DMS 273 treated with DMSO at 0.1 percent for 48 hours (cell line): ENCODE results near the gene GADD45GIP1.
"Not testable (repeated sequence)": the region's sequence is repeated elsewhere in the genome, so short reads cannot be mapped to it uniquely, and the experiment has no call there.

Experiments used
- DNase-seq: peaks from one replicate; lab custom pipeline; 2025; lab: John Stamatoyannopoulos, UW

Gene GADD45GIP1

DNA sequence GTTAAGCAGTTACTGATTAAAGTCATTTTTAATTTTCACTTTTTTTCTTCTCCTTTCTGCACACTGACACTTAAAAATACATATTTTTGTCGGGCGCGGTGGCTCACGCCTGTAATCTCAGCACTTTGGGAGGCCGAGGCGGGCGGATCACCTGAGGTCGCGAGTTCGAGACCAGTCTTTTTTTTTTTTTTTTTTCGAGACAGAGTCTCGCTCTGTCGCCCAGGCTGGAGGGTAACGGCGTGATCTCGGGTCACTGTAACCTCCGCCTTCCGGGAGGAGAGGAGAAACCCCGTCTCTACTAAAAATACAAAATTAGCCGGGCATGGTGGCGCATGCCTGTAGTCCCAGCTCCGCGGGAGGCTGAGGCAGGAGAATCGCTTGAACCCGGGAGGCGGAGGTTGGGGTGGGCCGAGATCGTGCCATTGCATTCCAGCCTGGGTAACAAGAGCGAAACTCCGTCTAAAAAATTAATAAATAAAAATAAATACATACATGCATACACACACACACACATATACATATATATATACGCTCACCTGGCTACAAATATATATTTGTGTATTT lies 448 bp upstream of the GADD45GIP1 start:
- not testable (repeated sequence) for DNase-seq

- DNase-seq, result no peak
Measured at GRCh38 chr19:12955996-12956395, 1.0 kb downstream of the GADD45GIP1 start.

GRCh38 chr19:12955575-12955974 lies 1.4 kb downstream of the GADD45GIP1 start:
- DNase-seq, result not testable (repeated sequence)

GRCh38 chr19:12954612-12954962 lies 2.4 kb downstream of the GADD45GIP1 start:
- no peak for DNase-seq

DNA sequence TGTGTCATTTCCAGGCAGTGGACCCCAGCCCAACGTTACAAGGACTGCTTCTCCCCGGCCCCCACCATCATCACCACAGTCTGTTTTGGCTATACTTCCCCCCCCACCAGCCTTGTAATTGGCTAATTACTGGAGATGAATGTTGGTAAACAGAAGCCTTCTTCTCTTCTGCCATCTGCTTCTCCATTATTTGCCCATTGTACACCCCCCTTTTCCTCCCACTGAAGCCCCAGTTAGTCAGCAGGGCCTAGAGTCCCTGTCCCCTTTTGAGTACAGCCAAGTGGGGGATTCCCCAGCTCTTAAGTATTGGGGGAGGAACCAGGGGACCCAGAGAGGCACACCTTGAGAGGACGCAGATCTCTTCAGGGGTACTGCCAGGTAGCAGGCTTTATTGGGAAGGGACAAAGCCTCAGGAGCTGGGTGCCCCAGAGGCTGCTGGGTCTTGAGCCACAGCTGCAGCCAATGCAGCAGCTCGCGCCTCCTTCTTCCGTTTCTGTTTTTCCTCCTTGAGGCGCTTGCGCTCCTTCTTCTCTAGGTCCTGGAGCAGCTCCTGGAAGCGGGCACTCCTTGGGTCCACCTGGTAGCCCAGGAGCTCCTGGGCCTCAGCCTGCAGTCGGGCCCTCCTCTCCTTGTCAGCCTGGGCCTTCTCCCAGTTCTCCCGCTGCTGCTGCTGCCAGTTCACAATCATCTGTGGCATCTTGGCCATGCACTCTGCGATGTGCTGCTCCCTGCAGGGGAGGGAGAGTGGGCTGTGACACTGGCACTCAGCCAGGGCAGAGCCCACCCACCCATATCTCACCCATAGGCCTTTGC lies 3.0 kb downstream of the GADD45GIP1 start:
- DNase-seq, result peak; percentile 85

DNA sequence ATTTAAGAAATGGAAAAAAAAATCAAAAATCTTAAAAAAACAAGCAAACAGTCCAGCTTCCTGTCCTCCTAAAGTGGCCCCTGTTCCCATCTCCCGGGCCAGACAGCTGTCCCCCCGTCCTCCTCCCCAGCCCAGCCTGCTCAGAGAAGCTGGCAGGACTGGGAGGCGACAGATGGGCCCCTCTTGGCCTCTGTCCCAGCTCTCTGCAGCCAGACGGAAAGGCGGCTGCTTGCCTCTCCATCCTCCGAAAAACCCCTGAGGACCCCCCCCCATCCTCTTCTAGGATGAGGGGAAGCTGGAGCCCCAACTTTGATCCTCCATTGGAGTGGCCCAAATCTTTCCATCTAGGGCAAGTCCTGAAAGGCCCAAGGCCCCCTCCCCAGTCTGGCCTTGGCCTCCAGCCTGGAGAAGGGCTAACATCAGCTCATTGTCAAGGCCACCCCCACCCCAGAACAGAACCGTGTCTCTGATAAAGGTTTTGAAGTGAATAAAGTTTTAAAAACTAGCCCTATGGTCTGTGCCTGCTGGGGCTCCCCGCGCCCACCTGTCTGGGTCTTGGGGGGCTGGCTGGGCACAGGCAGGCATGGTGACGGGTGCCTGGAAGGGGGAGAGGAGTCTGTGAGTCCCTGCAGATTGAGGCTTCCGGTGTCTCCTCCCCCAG lies 3.8 kb downstream of the GADD45GIP1 start:
- DNase-seq, result peak; percentile 88

- DNase-seq, result peak; percentile 76
Measured at GRCh38 chr19:12952488-12953137, 4.4 kb downstream of the GADD45GIP1 start.

GRCh38 chr19:12952050-12952449 lies 5.0 kb downstream of the GADD45GIP1 start:
- DNase-seq, result not testable (repeated sequence)

DNA sequence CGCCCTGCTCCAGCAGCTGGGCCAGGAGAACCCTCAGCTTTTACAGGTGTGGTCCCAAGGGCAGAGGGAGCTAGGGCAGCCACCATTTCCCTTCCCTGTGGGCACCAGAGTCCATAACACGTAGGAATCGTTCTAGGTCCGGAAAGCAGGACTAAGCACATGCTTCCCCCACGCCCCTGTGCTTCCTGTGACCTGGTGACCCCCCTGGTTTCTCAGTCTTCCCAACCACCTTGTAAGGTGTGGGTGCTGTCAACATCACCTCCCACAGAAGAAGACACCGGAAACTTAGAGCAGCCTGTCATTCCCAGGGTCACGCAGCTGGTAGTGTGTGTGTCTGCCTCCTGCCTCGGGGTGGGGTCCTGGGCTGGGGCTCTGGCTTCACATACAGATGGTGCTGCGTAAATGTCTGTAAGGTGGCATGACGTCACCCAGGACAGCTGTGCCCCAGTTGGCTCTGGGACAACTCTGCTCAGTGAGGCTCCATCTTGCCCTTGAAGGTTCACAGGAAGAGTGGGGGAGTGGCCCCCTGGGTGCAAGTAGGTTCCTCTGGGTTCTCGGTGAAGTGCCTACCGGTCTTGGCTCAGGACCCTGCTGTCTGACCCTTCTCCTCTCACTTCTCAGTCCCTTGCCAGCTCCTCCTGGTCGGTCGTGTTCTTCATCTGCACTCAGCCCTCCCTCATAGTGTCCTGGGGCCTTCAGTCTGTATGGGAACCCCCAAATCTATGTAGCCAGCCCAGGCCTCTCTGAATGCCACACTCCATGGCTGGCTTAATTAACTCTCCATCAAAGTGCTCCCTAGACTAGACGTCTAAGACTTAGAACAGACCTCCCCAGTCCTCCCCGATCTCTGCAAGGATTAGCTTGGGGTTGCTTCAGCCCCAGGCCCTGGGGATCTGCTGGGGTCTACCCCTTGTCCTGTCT lies 7.4 kb downstream of the GADD45GIP1 start:
- DNase-seq, result no peak

DNA sequence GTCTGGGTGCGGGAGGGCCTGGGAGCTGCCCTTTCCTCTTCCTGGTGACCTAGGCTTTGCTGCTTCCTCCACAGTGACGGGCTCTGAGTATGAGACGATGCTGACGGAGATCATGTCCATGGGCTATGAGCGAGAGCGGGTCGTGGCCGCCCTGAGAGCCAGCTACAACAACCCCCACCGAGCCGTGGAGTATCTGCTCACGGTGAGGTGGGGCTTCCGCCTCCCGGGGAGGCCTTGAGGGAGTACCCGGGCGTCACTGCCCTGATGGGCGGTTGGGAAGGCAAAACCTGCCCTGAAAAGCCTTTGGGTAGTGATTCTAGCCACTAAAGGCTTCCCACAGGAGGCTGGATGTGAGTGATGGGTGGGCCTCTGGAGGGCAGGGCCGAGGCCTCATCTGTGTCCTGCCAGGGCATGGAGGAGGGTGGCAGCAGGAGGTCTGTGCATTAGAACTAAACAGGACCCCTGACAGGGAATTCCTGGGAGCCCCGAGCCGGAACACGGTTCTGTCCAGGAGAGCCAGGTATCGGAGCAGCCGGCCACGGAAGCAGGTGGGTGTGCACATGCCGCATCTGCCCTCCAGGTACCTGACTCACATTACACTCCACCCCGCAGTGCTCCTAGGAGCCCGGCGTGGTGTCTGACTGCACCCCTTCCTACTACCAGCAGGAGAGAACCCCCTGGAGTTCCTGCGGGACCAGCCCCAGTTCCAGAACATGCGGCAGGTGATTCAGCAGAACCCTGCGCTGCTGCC lies 8.2 kb downstream of the GADD45GIP1 start:
- no peak for DNase-seq

- DNase-seq, result no peak
Measured at GRCh38 chr19:12947702-12948611, 9.1 kb downstream of the GADD45GIP1 start.

DNA sequence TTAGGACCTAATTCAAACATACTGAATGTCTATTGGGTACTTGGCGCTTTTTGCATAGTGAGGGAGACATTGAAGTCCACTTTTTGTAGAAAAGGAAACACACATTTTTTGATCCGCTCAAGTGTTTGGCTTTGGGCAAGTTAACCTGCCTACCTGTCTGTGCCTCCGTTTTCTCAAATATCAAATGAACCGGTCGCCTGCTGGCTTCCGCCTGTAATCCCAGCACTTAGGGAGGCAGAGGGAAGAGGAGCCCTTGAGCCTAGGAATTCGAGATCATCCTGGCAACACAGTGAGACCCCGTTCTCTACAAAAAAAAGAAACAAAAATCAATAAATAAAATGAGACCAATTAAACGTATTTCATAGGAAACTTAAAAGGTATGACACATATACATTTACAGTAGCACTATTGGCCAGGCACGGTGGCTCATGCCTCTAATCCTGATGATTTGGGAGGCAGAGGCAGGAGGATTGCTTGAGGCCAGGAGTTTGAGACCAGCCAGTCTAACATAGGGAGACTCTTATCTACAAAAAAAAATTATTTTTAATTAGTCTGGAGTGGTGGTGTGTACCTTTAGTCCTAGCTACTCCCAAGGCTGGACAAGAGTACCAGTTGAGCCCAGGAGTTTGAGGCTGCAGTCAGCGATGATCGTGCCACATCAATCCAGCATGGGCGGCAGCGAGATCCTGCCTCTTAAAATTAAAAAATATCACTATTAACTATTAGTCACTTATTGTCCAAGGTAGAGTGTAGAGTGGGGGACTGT lies 10.1 kb downstream of the GADD45GIP1 start:
- DNase-seq, result no peak

GRCh38 chr19:12946092-12946721 lies 10.8 kb downstream of the GADD45GIP1 start:
- peak; percentile 49 for DNase-seq

- DNase-seq, result peak; percentile 88
Measured at GRCh38 chr19:12945479-12946091, 11.4 kb downstream of the GADD45GIP1 start, which contains the start of gene RAD23A. Gene RAD23A, plus strand, starts transcription at chr19:12945862. Its CDS starts 87 bp downstream, at chr19:12945949.

GRCh38 chr19:12944104-12944674 lies 12.8 kb downstream of the GADD45GIP1 start:
- DNase-seq, result no peak

DNA sequence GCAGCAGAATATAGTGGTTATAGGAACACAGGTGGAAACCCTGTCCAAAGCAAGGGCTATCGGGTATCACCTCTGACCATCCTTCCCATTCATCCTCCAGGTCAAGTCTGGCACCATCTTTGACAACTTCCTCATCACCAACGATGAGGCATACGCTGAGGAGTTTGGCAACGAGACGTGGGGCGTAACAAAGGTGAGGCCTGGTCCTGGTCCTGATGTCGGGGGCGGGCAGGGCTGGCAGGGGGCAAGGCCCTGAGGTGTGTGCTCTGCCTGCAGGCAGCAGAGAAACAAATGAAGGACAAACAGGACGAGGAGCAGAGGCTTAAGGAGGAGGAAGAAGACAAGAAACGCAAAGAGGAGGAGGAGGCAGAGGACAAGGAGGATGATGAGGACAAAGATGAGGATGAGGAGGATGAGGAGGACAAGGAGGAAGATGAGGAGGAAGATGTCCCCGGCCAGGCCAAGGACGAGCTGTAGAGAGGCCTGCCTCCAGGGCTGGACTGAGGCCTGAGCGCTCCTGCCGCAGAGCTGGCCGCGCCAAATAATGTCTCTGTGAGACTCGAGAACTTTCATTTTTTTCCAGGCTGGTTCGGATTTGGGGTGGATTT lies 13.5 kb downstream of the GADD45GIP1 start:
- DNase-seq, result no peak

- no peak for DNase-seq
Measured at GRCh38 chr19:12940897-12941296, 16.1 kb downstream of the GADD45GIP1 start.
